Hepatocyte (in vitro differentiated cells): ENCODE measurements around the gene OTX1.

Experiments used
- CTCF ChIP-seq: fragments of 200-600 bp; sonication (generic); IDR thresholded peaks from 2 replicates; pipeline ENCODE4 v1.5.1; 2016; ENCODE audit warnings: antibody characterized with exemption, mild to moderate bottlenecking; ENCODE audit not compliant: poor library complexity
- EZH2 ChIP-seq: fragments of 200-600 bp; sonication (generic); IDR thresholded peaks from 2 replicates; pipeline ENCODE4 v1.6.1; 2016; ENCODE audit warnings: antibody characterized with exemption, mild to moderate bottlenecking, borderline replicate concordance

GRCh38 chr2:63049211-63049969, 1.2 kb upstream of the OTX1 start:
- TF ChIP-seq CTCF (no peak), EZH2 (peak; percentile 71)
